K562 (cell line): Measurements from ENCODE around the gene SCRN2. TPM values are rescaled to one million over a fixed set of nuclear protein-coding genes. Genes with fewer than 3 reads are reported as not detected.

Experiments used
- ATAC-seq: fragments of 200-7000 bp; cut with Tn5 transposase; 3 replicates; pipeline ENCODE4 v1.9.1; 2020; ENCODE audit warnings: moderate library complexity
- BruUV-seq: library from RNA; stranded (reverse); fragments of 400-500 nt; replicated peaks from 2 replicates; lab custom pipeline; 2021; lab: Mats Ljungman, UMichigan
- CTCF ChIA-PET: fragments of 300-600 bp; formaldehyde crosslinking; extraction: SDS; loops from one replicate; lab custom pipeline; 2021; ENCODE audit warnings: low intra/inter-chr PET ratio; lab: Yijun Ruan, JAX
- POLR2A ChIA-PET: fragments of 300-600, 350-650 bp; sonication (Branson Sonifier 250); formaldehyde crosslinking; extraction: SDS; loops from one replicate; lab custom pipeline; 2021; ENCODE audit warnings: antibody characterized with exemption, inconsistent platforms; lab: Yijun Ruan, JAX
- DNase-seq, 4 experiments: peaks; one replicate each; pipeline versions ENCODE4 v3.0.0 to v3.0.0-alpha.2; 2011 to 2018; ENCODE audit warnings: low spot score in 3 of 4, mixed read lengths in 3 of 4; ENCODE audit errors: extremely low read depth in 1 of 4
- FAIRE-seq: peaks from 2 replicates; lab custom pipeline; 2011; peaks lifted over from hg19 to GRCh38; lab: Jason Lieb, UNC
- H2AFZ ChIP-seq: 2 replicates; pipeline ENCODE4 v1.6.0; 2011; ENCODE audit warnings: low read depth, low read length, control low read depth, inconsistent platforms
- H3K27ac ChIP-seq: fragments of 200-600 bp; 3 replicates; pipeline ENCODE4 v1.8.0; 2011; ENCODE audit warnings: low read depth, mild to moderate bottlenecking, control low read depth, inconsistent platforms, low read length, moderate library complexity, mixed read lengths; ENCODE audit errors: extremely low read depth
- H3K27me3 ChIP-seq, 2 experiments: fragments of 300-600 bp in 1 of 2; 2 replicates in 1 of 2; 3 replicates in 1 of 2; pipeline versions ENCODE4 v1.6.0 to v1.8.0; 2011; ENCODE audit warnings: inconsistent platforms in 2 of 2, low read length in 2 of 2, mild to moderate bottlenecking in 1 of 2, mixed read lengths in 1 of 2, moderate library complexity in 1 of 2; ENCODE audit not compliant: control insufficient read depth in 2 of 2, insufficient read depth in 2 of 2
- H3K36me3 ChIP-seq: fragments of 300-600 bp; 3 replicates; pipeline ENCODE4 v1.8.0; 2011; ENCODE audit warnings: mild to moderate bottlenecking, low read length, inconsistent platforms; ENCODE audit not compliant: control insufficient read depth, insufficient read depth
- H3K4me1 ChIP-seq, 2 experiments: fragments of 200-600 bp in 1 of 2; replicated peaks in 1 of 2; 2 replicates in 1 of 2; 3 replicates in 1 of 2; pipeline versions ENCODE4 v1.5.1 to v1.8.0; 2011; ENCODE audit warnings: inconsistent platforms in 2 of 2, low read length in 2 of 2, mild to moderate bottlenecking in 1 of 2, mixed read lengths in 1 of 2, moderate library complexity in 1 of 2; ENCODE audit not compliant: control insufficient read depth in 2 of 2, insufficient read depth in 2 of 2
- H3K4me2 ChIP-seq: 2 replicates; pipeline ENCODE4 v1.6.1; 2011; ENCODE audit warnings: low read length, control low read depth, inconsistent platforms, mixed read lengths; ENCODE audit not compliant: insufficient read depth
- H3K4me3 ChIP-seq: fragments of 200-600 bp; sonication (generic), shearing (Covaris generic); 2 replicates; pipeline ENCODE4 v1.5.1; 2016; ENCODE audit warnings: control low read depth, inconsistent platforms
- H3K79me2 ChIP-seq: fragments of 200-600 bp; 3 replicates; pipeline ENCODE4 v1.8.0; 2011; ENCODE audit warnings: low read length, inconsistent platforms; ENCODE audit not compliant: control insufficient read depth, insufficient read depth
- H3K9ac ChIP-seq, 2 experiments: 2 replicates each; pipeline versions ENCODE4 v1.6.0 to v1.6.1; 2011; ENCODE audit warnings: low read depth in 2 of 2, low read length in 2 of 2, control low read depth in 1 of 2, inconsistent platforms in 1 of 2, mild to moderate bottlenecking in 1 of 2, mixed read lengths in 1 of 2; ENCODE audit not compliant: insufficient read depth in 1 of 2
- H3K9me1 ChIP-seq: one replicate; pipeline ENCODE4 v1.6.0; 2011; ENCODE audit warnings: inconsistent platforms, mild to moderate bottlenecking, low read length, moderate library complexity; ENCODE audit not compliant: control insufficient read depth, insufficient read depth
- H3K9me3 ChIP-seq: replicated peaks from 2 replicates; pipeline ENCODE4 v1.5.1; 2011; ENCODE audit warnings: low read depth, low read length, inconsistent platforms; ENCODE audit not compliant: control insufficient read depth, insufficient read depth
- H4K20me1 ChIP-seq: replicated peaks from 2 replicates; pipeline ENCODE4 v1.6.1; 2011; ENCODE audit warnings: low read length, inconsistent platforms, mixed read lengths; ENCODE audit not compliant: control insufficient read depth, insufficient read depth
- BACH1 ChIP-seq: fragments of 200-800 bp; sonication (Bioruptor generic); IDR thresholded peaks from 2 replicates; pipeline ENCODE4 v1.6.1; 2016; ENCODE audit warnings: missing genetic modification characterization, missing compliant biosample characterization
- FOS ChIP-seq: IDR thresholded peaks from 3 replicates; pipeline ENCODE4 v1.6.1; 2011; ENCODE audit not compliant: insufficient read length; ENCODE audit errors: extremely low read depth
- FOXK2 ChIP-seq, 2 experiments: fragments of 450-650 bp; IDR thresholded peaks in 1 of 2; conservative IDR thresholded peaks in 1 of 2; 2 replicates each; pipeline ENCODE4 v1.6.1; 2016; ENCODE audit warnings: low read depth in 2 of 2, mild to moderate bottlenecking in 1 of 2
- HDAC1 ChIP-seq, 2 experiments: fragments of 450-650 bp; IDR thresholded peaks; 2 replicates each; pipeline ENCODE4 v1.6.1; 2016 to 2017; ENCODE audit warnings: inconsistent platforms in 1 of 2, mild to moderate bottlenecking in 1 of 2, moderate library complexity in 1 of 2
- HOXB6 ChIP-seq: fragments of 250-450 bp; sonication (Bioruptor Pico); IDR thresholded peaks from 2 replicates; pipeline ENCODE4 v1.5.1; 2022; ENCODE audit warnings: mild to moderate bottlenecking, borderline replicate concordance
- IFI16 ChIP-seq: fragments of 250-450 bp; sonication (Bioruptor Pico); IDR thresholded peaks from 2 replicates; pipeline ENCODE4 v2.1.2; 2022; ENCODE audit warnings: mild to moderate bottlenecking, inconsistent platforms
- KAT8 ChIP-seq: fragments of 450-650 bp; IDR thresholded peaks from 2 replicates; pipeline ENCODE4 v1.6.1; 2016; ENCODE audit warnings: low read depth, mild to moderate bottlenecking
- PKNOX1 ChIP-seq: fragments of 450-650 bp; IDR thresholded peaks from 2 replicates; pipeline ENCODE4 v1.6.1; 2016
- TEAD2 ChIP-seq: fragments of 450-650 bp; IDR thresholded peaks from 2 replicates; pipeline ENCODE4 v1.6.1; 2016; ENCODE audit warnings: missing genetic modification characterization, control low read depth, missing compliant biosample characterization
- TGIF2 ChIP-seq: sonication (generic); formaldehyde crosslinking; IDR thresholded peaks from 2 replicates; pipeline ENCODE4 v1.8.1; 2022; ENCODE audit warnings: mild to moderate bottlenecking, missing genetic modification reagents, moderate library complexity
- ZBTB49 ChIP-seq: sonication (generic); formaldehyde crosslinking; IDR thresholded peaks from 2 replicates; pipeline ENCODE4 v1.8.0; 2022; ENCODE audit warnings: missing genetic modification reagents, mild to moderate bottlenecking, borderline replicate concordance
- ZBTB7A ChIP-seq: IDR thresholded peaks from 2 replicates; pipeline ENCODE4 v1.6.1; 2011; ENCODE audit warnings: low read depth, mild to moderate bottlenecking, low read length, moderate library complexity, borderline replicate concordance; ENCODE audit not compliant: control insufficient read depth
- ZC3H11A ChIP-seq: IDR thresholded peaks from 2 replicates; pipeline ENCODE4 v1.6.1; 2012; ENCODE audit warnings: low read depth, low read length, improper control_type of control experiment
- ZNF766 ChIP-seq: fragments of 200-800 bp; sonication (Bioruptor generic); conservative IDR thresholded peaks from 2 replicates; pipeline ENCODE4 v1.6.1; 2016; ENCODE audit warnings: missing genetic modification characterization, missing compliant biosample characterization
- ZNF77 ChIP-seq: fragments of 250-450 bp; sonication (Bioruptor Pico); IDR thresholded peaks from 2 replicates; pipeline ENCODE4 v1.5.0; 2020
- WGBS: fragments of 100-300 bp; shearing (Covaris generic); methylation state at CpG from one replicate; pipeline ENCODE4 v1.1.6; 2016; ENCODE audit warnings: low coverage, mixed read lengths; ENCODE audit not compliant: insufficient coverage; ENCODE audit errors: missing lambda C conversion rate; 5-methylcytosine and 5-hydroxymethylcytosine counted together
- in situ Hi-C: fragments of 300-500 bp; cut with MboI; formaldehyde crosslinking; loops from 4 replicates; pipeline ENCODE4 v1.15.0; 2018; ENCODE audit warnings: inconsistent platforms, mixed read lengths
- intact Hi-C: fragments of 100-400 bp; cut with micrococcal nuclease; formaldehyde crosslinking; loops from 2 replicates; pipeline ENCODE4 v1.14.2; 2022
- polyA plus RNA-seq, 8 experiments: library from polyadenylated mRNA; depleted of rRNA in 4 of 8; stranded (reverse) in 5 of 8; unstranded in 3 of 8; fragments of >200 nt; fragmentation: Nextera tagmentation in 2 of 8; fragmentation: Illumina TruSeq in 1 of 8; extraction: Ambion mirVana in 2 of 8; extraction: Trizol in 1 of 8; gene quantifications; 2 replicates each; pipeline versions ENCODE4 v1.2.1 to v1.2.3, GENCODE V29; 2011 to 2014; ENCODE audit warnings: inconsistent platforms in 1 of 8, missing spikeins in 1 of 8
- total RNA-seq, 7 experiments: library from RNA; depleted of rRNA in 6 of 7; stranded (reverse); fragments of >200 nt in 6 of 7; fragmentation: Illumina TruSeq in 2 of 7; extraction: Trizol in 2 of 7; gene quantifications; 2 replicates each; pipeline versions ENCODE4 v1.2.1 to v1.2.3, GENCODE V29; 2011 to 2021; ENCODE audit warnings: low replicate concordance in 1 of 7
- TF ChIP-seq, protein P1 (sequence below): fragments of 250-450 bp; sonication (Bioruptor Pico); IDR thresholded peaks from 2 replicates; pipeline ENCODE4 v1.8.0; 2022; ENCODE audit warnings: inconsistent platforms
- TF ChIP-seq, protein P2 (sequence below): sonication (generic); formaldehyde crosslinking; IDR thresholded peaks from 2 replicates; pipeline ENCODE4 v1.8.0; 2022; ENCODE audit warnings: missing genetic modification reagents, mild to moderate bottlenecking, moderate library complexity, borderline replicate concordance

The SCRN2 gene
- total and polyA plus RNA-seq, 9 of the 15 experiments (the other 6 are each of a cell fraction or from before 2014, with no cell fraction given), result 0.25 to 32.9 (median 13.6) TPM

DNA sequence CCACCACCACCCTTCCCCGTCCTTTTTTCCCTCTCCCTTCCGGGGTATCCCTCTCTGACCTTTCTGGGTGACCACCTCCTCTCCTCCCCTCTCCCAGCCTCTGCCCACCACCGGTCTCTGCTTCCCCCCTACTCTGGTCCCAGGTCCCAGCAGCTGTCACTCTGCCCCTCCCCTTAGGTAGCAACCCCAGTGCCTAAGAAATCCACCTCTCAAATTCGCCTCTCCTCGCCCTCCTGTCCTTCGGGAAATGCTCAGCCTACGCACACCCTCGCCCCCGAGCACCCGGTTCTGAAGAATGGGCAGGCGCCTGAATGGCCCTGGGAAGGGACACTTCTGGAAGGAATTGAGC, 10.7 kb upstream of the SCRN2 start:
- no peaks in the 10 kb centered on the region for H3K36me3 ChIP-seq
- FAIRE-seq (no peak), DNase-seq (peak; percentile 22 to 48 (median 42)), ATAC-seq (peak; percentile 6)
- in situ Hi-C loops, result no loop called here
- intact Hi-C loops, result no loop called here
- peak overlapping the region; percentile 43 for H3K4me3 ChIP-seq
- H3K27ac ChIP-seq, result peak overlapping the region; percentile 51; the same call in 2 of the 3 replicates
- H3K9me1 ChIP-seq, result no peaks in the 10 kb centered on the region
- peaks cover 33 to 42% of the 10 kb centered on the region in 2 experiments; a peak in 4 of 5 replicates for H3K4me1 ChIP-seq
- H3K27me3 ChIP-seq, result peaks cover 0 to 2% of the 10 kb centered on the region in 2 experiments; a peak in 1 of 5 replicates
- WGBS, result 30% methylated on average over 10 of the region's 11 CpGs
- H3K9ac ChIP-seq, result peak overlapping the region; percentile 54 to 80; a peak in 3 of 4 replicates
- peak overlapping the region; percentile 79 for H2AFZ ChIP-seq
- H3K4me2 ChIP-seq, result peak overlapping the region; percentile 82
- no peaks in the 10 kb centered on the region for H4K20me1 ChIP-seq
- no TSS peak for BruUV-seq
- peaks cover 18% of the 10 kb centered on the region for H3K79me2 ChIP-seq
- ChIA-PET POLR2A (interaction anchor here (2.2 kb wide), 1 partner anchor 44 kb away, joined by 7 read pairs; the partner anchor contains the start of gene SP2), CTCF (interaction anchor here (1.2 kb wide), 1 partner anchor 38 kb away, joined by 3 read pairs; no protein-coding TSS in a partner anchor)
- no peaks in the 10 kb centered on the region for H3K9me3 ChIP-seq
- TF ChIP-seq, protein P1, sequence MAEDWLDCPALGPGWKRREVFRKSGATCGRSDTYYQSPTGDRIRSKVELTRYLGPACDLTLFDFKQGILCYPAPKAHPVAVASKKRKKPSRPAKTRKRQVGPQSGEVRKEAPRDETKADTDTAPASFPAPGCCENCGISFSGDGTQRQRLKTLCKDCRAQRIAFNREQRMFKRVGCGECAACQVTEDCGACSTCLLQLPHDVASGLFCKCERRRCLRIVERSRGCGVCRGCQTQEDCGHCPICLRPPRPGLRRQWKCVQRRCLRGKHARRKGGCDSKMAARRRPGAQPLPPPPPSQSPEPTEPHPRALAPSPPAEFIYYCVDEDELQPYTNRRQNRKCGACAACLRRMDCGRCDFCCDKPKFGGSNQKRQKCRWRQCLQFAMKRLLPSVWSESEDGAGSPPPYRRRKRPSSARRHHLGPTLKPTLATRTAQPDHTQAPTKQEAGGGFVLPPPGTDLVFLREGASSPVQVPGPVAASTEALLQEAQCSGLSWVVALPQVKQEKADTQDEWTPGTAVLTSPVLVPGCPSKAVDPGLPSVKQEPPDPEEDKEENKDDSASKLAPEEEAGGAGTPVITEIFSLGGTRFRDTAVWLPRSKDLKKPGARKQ (CRISPR knock-in tag), result no peak
- TF ChIP-seq PKNOX1, result peak; percentile 81
- no peak for TF ChIP-seq HOXB6
- no peak; the same call in 1 of the 2 replicates for TF ChIP-seq TGIF2 (CRISPR knock-in tag)
- TF ChIP-seq ZNF766 (CRISPR knock-in tag), result peak; percentile 39; the same call in 1 of the 2 replicates
- TF ChIP-seq ZC3H11A, result no peak
- TF ChIP-seq KAT8, result no peak
- TF ChIP-seq, protein P2, sequence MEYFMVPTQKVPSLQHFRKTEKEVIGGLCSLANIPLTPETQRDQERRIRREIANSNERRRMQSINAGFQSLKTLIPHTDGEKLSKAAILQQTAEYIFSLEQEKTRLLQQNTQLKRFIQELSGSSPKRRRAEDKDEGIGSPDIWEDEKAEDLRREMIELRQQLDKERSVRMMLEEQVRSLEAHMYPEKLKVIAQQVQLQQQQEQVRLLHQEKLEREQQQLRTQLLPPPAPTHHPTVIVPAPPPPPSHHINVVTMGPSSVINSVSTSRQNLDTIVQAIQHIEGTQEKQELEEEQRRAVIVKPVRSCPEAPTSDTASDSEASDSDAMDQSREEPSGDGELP (CRISPR knock-in tag), result peak; percentile 53; the same call in 1 of the 2 replicates
- no peak for TF ChIP-seq ZBTB49
- no peak for TF ChIP-seq TEAD2 (tag)
- TF ChIP-seq IFI16 (CRISPR knock-in tag), result no peak
- TF ChIP-seq BACH1 (tag), result no peak
- TF ChIP-seq ZNF77 (CRISPR knock-in tag), result no peak
- peak; percentile 15; the same call in 1 of the 2 replicates for TF ChIP-seq ZBTB7A
- no peak for TF ChIP-seq FOXK2 (conservative IDR thresholded peaks at IDR 0.05 in 1 of 2, IDR thresholded peaks at IDR 0.05 in 1 of 2; ENCODE audit: low read depth in 2 of 2)
- TF ChIP-seq HDAC1 (IDR thresholded peaks at IDR 0.05), result peak in 1 of 2 experiments; percentile 10; a peak in 1 of 4 replicates
- no peak for TF ChIP-seq FOS
